B cell (primary cell): ENCODE data around the gene ANO9.

ENCODE experiments used
- EZH2 ChIP-seq: IDR thresholded peaks from 2 replicates; pipeline ENCODE4 v1.6.1; 2012; ENCODE audit warnings: borderline replicate concordance, low read depth, mild to moderate bottlenecking, moderate library complexity, low read length; ENCODE audit not compliant: insufficient read depth, poor library complexity, severe bottlenecking
- TF ChIP-seq, protein P1 (sequence below): fragments of 200-600 bp; IDR thresholded peaks from one replicate; pipeline ENCODE4 v1.8.0; 2022; ENCODE audit warnings: antibody characterized with exemption, mild to moderate bottlenecking

DNA sequence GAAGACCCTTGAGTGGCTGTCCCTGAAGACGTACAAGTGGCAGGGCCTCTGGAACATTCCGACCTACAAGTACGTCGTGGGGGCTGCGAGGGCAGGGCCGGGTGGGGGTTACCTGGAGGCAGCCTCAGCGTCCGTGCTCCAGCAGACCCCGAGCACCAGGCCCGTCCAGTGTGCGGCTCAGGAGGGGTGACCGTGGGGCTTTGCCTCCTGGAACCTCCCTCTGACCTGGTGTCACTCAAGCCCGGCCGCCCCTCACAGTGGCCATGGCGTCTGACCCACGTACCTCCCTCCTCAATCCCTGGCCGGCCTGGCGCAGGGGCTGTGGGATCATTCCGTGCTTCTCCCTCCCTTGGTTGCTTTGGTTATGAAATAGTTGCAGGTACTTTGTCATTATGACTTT lies 46.8 kb upstream of the ANO9 start:
- TF ChIP-seq, protein P1, sequence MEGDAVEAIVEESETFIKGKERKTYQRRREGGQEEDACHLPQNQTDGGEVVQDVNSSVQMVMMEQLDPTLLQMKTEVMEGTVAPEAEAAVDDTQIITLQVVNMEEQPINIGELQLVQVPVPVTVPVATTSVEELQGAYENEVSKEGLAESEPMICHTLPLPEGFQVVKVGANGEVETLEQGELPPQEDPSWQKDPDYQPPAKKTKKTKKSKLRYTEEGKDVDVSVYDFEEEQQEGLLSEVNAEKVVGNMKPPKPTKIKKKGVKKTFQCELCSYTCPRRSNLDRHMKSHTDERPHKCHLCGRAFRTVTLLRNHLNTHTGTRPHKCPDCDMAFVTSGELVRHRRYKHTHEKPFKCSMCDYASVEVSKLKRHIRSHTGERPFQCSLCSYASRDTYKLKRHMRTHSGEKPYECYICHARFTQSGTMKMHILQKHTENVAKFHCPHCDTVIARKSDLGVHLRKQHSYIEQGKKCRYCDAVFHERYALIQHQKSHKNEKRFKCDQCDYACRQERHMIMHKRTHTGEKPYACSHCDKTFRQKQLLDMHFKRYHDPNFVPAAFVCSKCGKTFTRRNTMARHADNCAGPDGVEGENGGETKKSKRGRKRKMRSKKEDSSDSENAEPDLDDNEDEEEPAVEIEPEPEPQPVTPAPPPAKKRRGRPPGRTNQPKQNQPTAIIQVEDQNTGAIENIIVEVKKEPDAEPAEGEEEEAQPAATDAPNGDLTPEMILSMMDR, result no peak
- no peak for TF ChIP-seq EZH2
